Upper lobe of left lung (tissue), 6 donors: ENCODE data around the gene RIPOR2. TPM values are rescaled to one million over a fixed set of nuclear protein-coding genes. Genes with fewer than 3 reads are reported as not detected.

Experiments used
- ATAC-seq, 2 donors: fragments of 200-7000 bp; cut with Tn5 transposase; one replicate each; pipeline ENCODE4 v1.9.1; 2022; ENCODE audit warnings: mild to moderate bottlenecking in 2 of 2, moderate library complexity in 2 of 2; ENCODE audit not compliant: low FRiP score in 2 of 2
- DNase-seq, 2 donors: peaks; one replicate each; pipeline ENCODE4 v3.0.0-alpha.2; 2019 to 2020
- H3K27ac ChIP-seq, 4 donors: fragments of 200-600 bp; sonication (generic); one replicate each; pipeline ENCODE4 v1.5.1; 2016 to 2019
- H3K27me3 ChIP-seq, 4 donors: fragments of 200-600 bp; sonication (generic); one replicate each; pipeline ENCODE4 v1.5.1; 2017 to 2019
- H3K36me3 ChIP-seq, 4 donors: fragments of 200-600 bp; sonication (generic); one replicate each; pipeline ENCODE4 v1.5.1; 2016 to 2019
- H3K4me1 ChIP-seq, 4 donors: fragments of 200-600 bp; sonication (generic); one replicate each; pipeline ENCODE4 v1.5.1; 2018 to 2019
- H3K4me3 ChIP-seq, 4 donors: fragments of 200-600 bp; sonication (generic); one replicate each; pipeline ENCODE4 v1.5.1; 2017 to 2019; ENCODE audit warnings: mild to moderate bottlenecking in 2 of 4, moderate library complexity in 1 of 4
- H3K9me3 ChIP-seq, 4 donors: fragments of 200-600 bp; sonication (generic); one replicate each; pipeline ENCODE4 v1.5.1; 2018 to 2019
- EP300 ChIP-seq, 4 donors: sonication (generic); formaldehyde crosslinking; IDR thresholded peaks; one replicate each; pipeline ENCODE4 v1.5.1; 2017; ENCODE audit warnings: antibody characterized with exemption in 4 of 4, control low read depth in 2 of 4
- POLR2A ChIP-seq, 4 donors: fragments of 450-650 bp; IDR thresholded peaks; one replicate each; pipeline ENCODE4 v1.5.1; 2016 to 2017; ENCODE audit warnings: antibody characterized with exemption in 4 of 4, mild to moderate bottlenecking in 2 of 4
- POLR2AphosphoS5 ChIP-seq, 2 donors: sonication (generic); formaldehyde crosslinking; IDR thresholded peaks; one replicate each; pipeline ENCODE4 v1.5.1; 2017; ENCODE audit warnings: antibody characterized with exemption in 2 of 2
- WGBS, 2 donors: methylation state at CpG; one replicate each; pipeline ENCODE4 v1.1.5; 2017 to 2018; 5-methylcytosine and 5-hydroxymethylcytosine counted together
- total RNA-seq, 6 donors: library from RNA; depleted of rRNA in 4 of 6; stranded (reverse); fragments of >200 nt in 4 of 6; gene quantifications; one replicate each; pipeline versions ENCODE4 v1.1.0 to v1.2.1, GENCODE V29; 2016 to 2021
- TF ChIP-seq, protein P1 (sequence below), 6 experiments: fragments of 450-650 bp in 4 of 6; fragments of 200-600 bp in 2 of 6; sonication (generic) in 2 of 6; IDR thresholded peaks; one replicate each; pipeline ENCODE4 v1.5.1; 2016 to 2019; ENCODE audit warnings: antibody characterized with exemption in 6 of 6
- donor health status: DM: no; HTN: no; CAD: no; lungs with moderate emphysema.
- donor health status: DM: no; HTN: yes; CAD: no; lungs with severe emphysema.

Gene RIPOR2
- total RNA-seq, 6 donors from 2014 or later, result 25.3 to 67.1 (median 48.3) TPM

DNA sequence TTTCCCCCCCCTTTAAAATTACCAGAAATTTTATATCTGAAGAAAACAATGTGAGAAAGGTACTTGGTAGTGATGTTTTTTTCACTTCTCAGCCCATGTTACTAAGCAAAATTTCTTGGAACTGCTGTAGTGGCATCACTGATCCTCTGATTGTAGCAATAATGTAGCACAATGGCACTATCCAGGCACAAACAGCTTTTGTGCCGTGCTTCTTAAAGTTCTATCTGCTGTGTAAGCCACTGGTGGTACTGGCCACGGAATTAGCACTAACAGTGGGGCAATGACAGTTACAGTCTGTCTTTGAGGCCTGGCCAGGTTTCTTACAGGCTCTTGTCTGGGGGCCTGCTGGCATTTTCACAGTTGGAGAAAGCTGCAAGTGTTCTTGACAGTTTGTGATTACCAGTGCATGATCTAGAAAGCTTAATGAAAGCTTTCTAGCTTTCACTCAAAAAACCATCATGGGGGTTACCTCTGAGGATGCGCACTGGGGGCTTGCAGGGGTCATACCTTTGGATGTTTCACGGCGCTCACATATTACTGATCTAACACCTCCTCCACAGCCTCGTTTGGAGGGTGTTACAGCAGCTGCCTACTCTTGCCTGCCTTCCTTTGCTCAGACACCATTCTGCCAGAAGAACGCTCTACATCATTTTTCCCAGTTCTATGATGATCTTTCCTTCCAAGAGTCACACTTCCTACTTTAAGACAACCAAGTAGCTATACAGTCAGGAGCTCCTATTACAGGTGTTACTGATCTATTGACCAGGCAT is 78.7 kb downstream of the RIPOR2 start:
- Histone ChIP-seq H3K36me3 (peaks cover 0 to 34% (median 1%) of the 10 kb centered on the region in 4 donors), H3K9me3 (no peaks in the 10 kb centered on the region), H3K27ac (peak overlapping the region; percentile 58 to 78 (median 70)), H3K4me1 (peaks cover 15 to 31% (median 24%) of the 10 kb centered on the region in 4 donors), H3K27me3 (no peaks in the 10 kb centered on the region), H3K4me3 (no peak overlapping the region)
- 86 to 92% methylated on average over 7 of the region's 7 CpGs for WGBS, 2 donors
- ATAC-seq (no peak), DNase-seq (no peak)
- no peak for TF ChIP-seq EP300 (IDR thresholded peaks at IDR 0.05)
- TF ChIP-seq POLR2AphosphoS5 (IDR thresholded peaks at IDR 0.05), result no peak
- TF ChIP-seq POLR2A (IDR thresholded peaks at IDR 0.05), result no peak
- TF ChIP-seq, protein P1, sequence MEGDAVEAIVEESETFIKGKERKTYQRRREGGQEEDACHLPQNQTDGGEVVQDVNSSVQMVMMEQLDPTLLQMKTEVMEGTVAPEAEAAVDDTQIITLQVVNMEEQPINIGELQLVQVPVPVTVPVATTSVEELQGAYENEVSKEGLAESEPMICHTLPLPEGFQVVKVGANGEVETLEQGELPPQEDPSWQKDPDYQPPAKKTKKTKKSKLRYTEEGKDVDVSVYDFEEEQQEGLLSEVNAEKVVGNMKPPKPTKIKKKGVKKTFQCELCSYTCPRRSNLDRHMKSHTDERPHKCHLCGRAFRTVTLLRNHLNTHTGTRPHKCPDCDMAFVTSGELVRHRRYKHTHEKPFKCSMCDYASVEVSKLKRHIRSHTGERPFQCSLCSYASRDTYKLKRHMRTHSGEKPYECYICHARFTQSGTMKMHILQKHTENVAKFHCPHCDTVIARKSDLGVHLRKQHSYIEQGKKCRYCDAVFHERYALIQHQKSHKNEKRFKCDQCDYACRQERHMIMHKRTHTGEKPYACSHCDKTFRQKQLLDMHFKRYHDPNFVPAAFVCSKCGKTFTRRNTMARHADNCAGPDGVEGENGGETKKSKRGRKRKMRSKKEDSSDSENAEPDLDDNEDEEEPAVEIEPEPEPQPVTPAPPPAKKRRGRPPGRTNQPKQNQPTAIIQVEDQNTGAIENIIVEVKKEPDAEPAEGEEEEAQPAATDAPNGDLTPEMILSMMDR (IDR thresholded peaks at IDR 0.05), result no peak

DNA sequence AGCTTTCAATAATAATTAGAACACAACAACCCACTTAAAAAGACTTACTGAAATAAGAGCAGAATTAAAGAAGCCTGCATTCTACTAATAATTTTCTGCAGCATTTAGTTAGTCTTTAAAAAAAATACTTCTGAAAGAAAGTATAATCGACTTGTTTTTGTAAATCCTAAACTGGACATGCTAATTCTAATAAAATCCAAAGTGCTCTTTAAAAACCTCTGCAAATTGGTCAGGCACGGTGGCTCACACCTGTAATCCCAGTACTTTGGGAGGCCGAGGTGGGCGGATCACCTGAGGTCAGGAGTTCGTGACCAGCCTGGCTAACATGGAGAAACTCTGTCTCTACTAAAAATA is 79.5 kb downstream of the RIPOR2 start:
- H3K27me3 ChIP-seq, result no peaks in the 10 kb centered on the region
- DNase-seq, result no peak
- 63 to 76% methylated on average over 5 of the region's 5 CpGs for WGBS, 2 donors
- peaks cover 0 to 39% (median under 1%) of the 10 kb centered on the region in 4 donors for H3K36me3 ChIP-seq
- H3K4me3 ChIP-seq, result no peak overlapping the region
- ATAC-seq, result no peak
- H3K4me1 ChIP-seq, result peaks cover 15 to 31% (median 24%) of the 10 kb centered on the region in 4 donors
- peak overlapping the region in 2 of 4 donors; percentile 45 to 78 for H3K27ac ChIP-seq
- no peaks in the 10 kb centered on the region for H3K9me3 ChIP-seq
- TF ChIP-seq EP300 (IDR thresholded peaks at IDR 0.05), result no peak

DNA sequence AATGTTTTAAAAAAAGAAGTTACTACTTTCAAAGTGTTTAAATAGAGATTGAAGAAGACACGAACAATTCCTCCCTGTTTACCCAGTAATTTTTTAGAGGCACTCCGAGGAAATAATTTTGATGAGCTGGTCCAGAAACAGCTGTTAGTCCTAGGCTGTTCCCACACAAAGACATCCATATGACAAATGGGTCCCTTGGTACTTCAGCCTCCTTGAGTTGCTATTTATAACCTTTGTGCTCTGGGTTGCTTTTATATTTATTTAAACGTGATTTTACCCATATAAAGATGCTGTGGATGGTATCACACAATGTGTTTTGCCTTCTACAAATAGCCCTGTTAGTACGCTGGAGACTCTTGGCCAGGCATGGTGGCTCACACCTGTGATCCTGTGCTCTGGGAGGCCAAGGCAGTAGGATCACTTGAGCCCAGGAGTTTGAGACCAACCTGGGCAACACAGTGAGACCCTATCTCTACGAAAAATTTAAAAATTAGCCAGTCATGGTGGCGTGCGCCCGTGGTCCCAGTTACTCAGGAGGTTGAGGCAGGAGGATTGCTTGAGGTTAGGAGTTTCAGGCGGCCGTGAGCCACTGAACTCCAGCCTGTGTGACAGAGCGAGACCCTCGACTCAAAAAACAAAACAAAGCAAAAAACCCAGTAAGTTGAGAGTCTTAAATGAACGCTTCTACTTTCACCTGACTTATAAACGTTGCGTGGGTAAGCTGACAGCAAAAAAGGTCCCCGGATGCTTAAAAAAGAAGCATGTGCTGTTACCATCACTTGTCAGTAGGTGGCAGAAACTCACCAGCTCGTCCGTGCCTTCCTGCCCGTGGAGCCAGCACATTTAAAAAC is 80.1 kb downstream of the RIPOR2 start:
- H3K36me3 ChIP-seq, result peaks cover 0 to 39% (median 3%) of the 10 kb centered on the region in 4 donors
- H3K9me3 ChIP-seq, result no peaks in the 10 kb centered on the region
- peaks cover 15 to 31% (median 24%) of the 10 kb centered on the region in 4 donors for H3K4me1 ChIP-seq
- peak in 1 of 2 donors; percentile 77 for DNase-seq
- TF ChIP-seq POLR2AphosphoS5 (IDR thresholded peaks at IDR 0.05) (peak in 1 of 2 donors; percentile 27), POLR2A (IDR thresholded peaks at IDR 0.05) (no peak), EP300 (IDR thresholded peaks at IDR 0.05) (no peak)
- TF ChIP-seq, protein P1 (IDR thresholded peaks at IDR 0.05), result peak; percentile 66 to 87 (median 82)
- H3K27me3 ChIP-seq, result no peaks in the 10 kb centered on the region
- no peak overlapping the region for H3K4me3 ChIP-seq
- 40 to 44% methylated on average over 19 of the region's 19 CpGs for WGBS, 2 donors
- peak overlapping the region in 1 of 4 donors; percentile 46 for H3K27ac ChIP-seq
- ATAC-seq, result peak; percentile 69 to 89

DNA sequence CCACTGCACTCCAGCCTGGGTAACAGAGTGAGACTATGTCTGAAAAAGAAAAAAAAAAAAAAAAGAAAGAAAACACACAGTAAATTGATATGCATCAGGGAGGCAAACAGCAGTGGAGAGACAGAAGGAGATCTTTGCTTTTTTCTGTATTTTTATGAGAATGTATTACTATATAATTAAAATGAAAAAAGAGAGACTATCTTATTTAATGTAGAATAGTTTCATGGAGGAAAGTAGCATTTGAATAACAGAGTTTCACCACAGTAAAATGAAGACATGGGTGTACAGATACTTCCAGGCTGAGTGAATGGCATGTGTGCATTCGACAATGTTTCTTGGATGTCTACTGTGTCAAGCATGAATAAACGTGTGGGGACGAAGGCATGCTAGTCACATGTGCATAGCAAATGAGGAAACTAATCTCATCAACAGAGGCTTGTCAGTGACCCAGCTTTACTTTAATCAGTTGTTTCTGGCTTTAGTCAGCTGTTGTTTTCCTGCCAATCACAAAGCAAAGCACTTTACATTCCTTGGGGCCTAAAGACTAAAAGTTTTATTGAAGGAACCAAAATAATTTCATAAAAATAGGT is 81.6 kb downstream of the RIPOR2 start:
- DNase-seq, result no peak
- 65 to 68% methylated on average over 3 of the region's 3 CpGs for WGBS, 2 donors

More for the DNA sequence above, 81.6 kb downstream of the RIPOR2 start:
- TF ChIP-seq EP300 (IDR thresholded peaks at IDR 0.05) (no peak), POLR2AphosphoS5 (IDR thresholded peaks at IDR 0.05) (no peak), POLR2A (IDR thresholded peaks at IDR 0.05) (no peak)
- TF ChIP-seq, protein P1 (IDR thresholded peaks at IDR 0.05), result no peak
- Histone ChIP-seq H3K4me1 (peaks cover 15 to 31% (median 23%) of the 10 kb centered on the region in 4 donors), H3K4me3 (no peak overlapping the region), H3K36me3 (peaks cover 0 to 45% (median 10%) of the 10 kb centered on the region in 4 donors), H3K9me3 (no peaks in the 10 kb centered on the region), H3K27ac (no peak overlapping the region), H3K27me3 (no peaks in the 10 kb centered on the region)
- ATAC-seq, result no peak
